HG02642 (cell line): Measurements from ENCODE around the gene TPBGL.

Experiments
- ATAC-seq: cut with Tn5 transposase; IDR thresholded peaks from one replicate; pipeline ENCODE4 v1.9.1; 2021; ENCODE audit warnings: mild to moderate bottlenecking; ENCODE audit not compliant: unreplicated experiment, poor library complexity

Gene TPBGL

GRCh38 chr11:75286826-75287465 is 46.4 kb downstream of the TPBGL start:
- ATAC-seq: no peak

GRCh38 chr11:75287579-75287978 is 47.0 kb downstream of the TPBGL start:
- no peak for ATAC-seq

- ATAC-seq: no peak
Observed at GRCh38 chr11:75289511-75289760, 48.9 kb downstream of the TPBGL start.

- no peak for ATAC-seq
Observed at GRCh38 chr11:75289919-75290318, 49.3 kb downstream of the TPBGL start.

- no peak for ATAC-seq
Observed at GRCh38 chr11:75291741-75292140, 51.2 kb downstream of the TPBGL start.

- ATAC-seq: no peak
Observed at GRCh38 chr11:75292943-75293342, 52.4 kb downstream of the TPBGL start.
